HEK293 (cell line): Measurements from ENCODE around the gene CUL1.

Experiments
- CTCF ChIA-PET: fragments of 350-600 bp; formaldehyde crosslinking; extraction: SDS; loops from one replicate; lab custom pipeline; 2021; ENCODE audit warnings: antibody characterized with exemption; lab: Yijun Ruan, JAX
- POLR2A ChIA-PET: fragments of 300-600 bp; formaldehyde crosslinking; extraction: SDS; loops from one replicate; lab custom pipeline; 2020; ENCODE audit warnings: antibody characterized with exemption, inconsistent platforms; lab: Yijun Ruan, JAX
- H3K27ac ChIP-seq: fragments of 200-500 bp; sonication (Bioruptor generic); 2 replicates; pipeline ENCODE4 v1.5.1; 2014; ENCODE audit warnings: low read depth, low read length, control low read depth, inconsistent platforms; ENCODE audit errors: extremely low read depth
- H3K36me3 ChIP-seq, 2 experiments: fragments of 200-500 bp in 1 of 2; sonication (Bioruptor generic) in 1 of 2; 1 replicate in 1 of 2; 2 replicates in 1 of 2; pipeline ENCODE4 v1.5.1; 2014 to 2017; ENCODE audit warnings: inconsistent platforms in 2 of 2, low read length in 2 of 2; ENCODE audit not compliant: control insufficient read depth in 2 of 2, insufficient read depth in 1 of 2
- H3K4me1 ChIP-seq: fragments of 200-500 bp; sonication (Bioruptor generic); 2 replicates; pipeline ENCODE4 v1.5.1; 2014; ENCODE audit warnings: mild to moderate bottlenecking, low read length, inconsistent platforms; ENCODE audit not compliant: control insufficient read depth, insufficient read depth
- H3K4me3 ChIP-seq: 2 replicates; pipeline ENCODE4 v1.5.1; 2011; ENCODE audit warnings: low read depth, mild to moderate bottlenecking, control low read depth, low read length, moderate library complexity
- H3K9me3 ChIP-seq: fragments of 200-500 bp; sonication (Bioruptor generic); 2 replicates; pipeline ENCODE4 v1.5.1; 2014; ENCODE audit warnings: low read depth, low read length, inconsistent platforms; ENCODE audit not compliant: control insufficient read depth, insufficient read depth
- FEZF1 ChIP-seq: fragments of 450-650 bp; formaldehyde crosslinking; IDR thresholded peaks from 2 replicates; pipeline ENCODE4 v1.5.1; 2016; ENCODE audit warnings: missing biosample characterization, missing genetic modification characterization
- IKZF3 ChIP-seq: fragments of 450-650 bp; IDR thresholded peaks from 2 replicates; pipeline ENCODE4 v1.5.0; 2018; ENCODE audit warnings: missing biosample characterization, mild to moderate bottlenecking, missing genetic modification characterization, moderate library complexity
- INSM2 ChIP-seq: fragments of 450-650 bp; formaldehyde crosslinking; IDR thresholded peaks from 2 replicates; pipeline ENCODE4 v1.5.1; 2016; ENCODE audit warnings: missing biosample characterization, missing genetic modification characterization
- KLF10 ChIP-seq: fragments of 450-650 bp; IDR thresholded peaks from 2 replicates; pipeline ENCODE4 v1.5.1; 2018; ENCODE audit warnings: missing biosample characterization, mild to moderate bottlenecking, missing genetic modification characterization
- KLF17 ChIP-seq: fragments of 450-650 bp; formaldehyde crosslinking; IDR thresholded peaks from 2 replicates; pipeline ENCODE4 v1.5.1; 2016; ENCODE audit warnings: missing biosample characterization, missing genetic modification characterization
- PATZ1 ChIP-seq: fragments of 450-650 bp; formaldehyde crosslinking; IDR thresholded peaks from 2 replicates; pipeline ENCODE4 v1.5.1; 2016; ENCODE audit warnings: missing biosample characterization, missing genetic modification characterization
- SALL2 ChIP-seq: fragments of 450-650 bp; formaldehyde crosslinking; IDR thresholded peaks from 2 replicates; pipeline ENCODE4 v1.5.0; 2017; ENCODE audit warnings: missing biosample characterization, mild to moderate bottlenecking, missing genetic modification characterization, borderline replicate concordance
- TSHZ1 ChIP-seq: fragments of 450-650 bp; formaldehyde crosslinking; IDR thresholded peaks from 2 replicates; pipeline ENCODE4 v1.5.1; 2016; ENCODE audit warnings: missing biosample characterization, missing genetic modification characterization, borderline replicate concordance
- WT1 ChIP-seq: fragments of 450-650 bp; formaldehyde crosslinking; IDR thresholded peaks from 2 replicates; pipeline ENCODE4 v1.5.1; 2016; ENCODE audit warnings: missing biosample characterization, missing genetic modification characterization
- ZBTB1 ChIP-seq: fragments of 450-650 bp; formaldehyde crosslinking; IDR thresholded peaks from 2 replicates; pipeline ENCODE4 v1.5.1; 2016; ENCODE audit warnings: missing biosample characterization, missing genetic modification characterization
- ZBTB7A ChIP-seq: fragments of 450-650 bp; formaldehyde crosslinking; IDR thresholded peaks from 2 replicates; pipeline ENCODE4 v1.5.1; 2016; ENCODE audit warnings: low read depth, missing biosample characterization, missing genetic modification characterization
- ZFP37 ChIP-seq: fragments of 450-650 bp; formaldehyde crosslinking; IDR thresholded peaks from 2 replicates; pipeline ENCODE4 v1.5.1; 2016; ENCODE audit warnings: missing biosample characterization, missing genetic modification characterization
- ZFP69B ChIP-seq: fragments of 450-650 bp; formaldehyde crosslinking; IDR thresholded peaks from 2 replicates; pipeline ENCODE4 v1.5.1; 2016; ENCODE audit warnings: missing biosample characterization, missing genetic modification characterization
- ZIC2 ChIP-seq: fragments of 450-650 bp; formaldehyde crosslinking; IDR thresholded peaks from 2 replicates; pipeline ENCODE4 v1.5.1; 2016; ENCODE audit warnings: missing biosample characterization, missing genetic modification characterization
- ZNF112 ChIP-seq: fragments of 450-650 bp; formaldehyde crosslinking; IDR thresholded peaks from 2 replicates; pipeline ENCODE4 v1.5.0; 2017; ENCODE audit warnings: missing biosample characterization, missing genetic modification characterization
- ZNF133 ChIP-seq: fragments of 450-650 bp; formaldehyde crosslinking; IDR thresholded peaks from 2 replicates; pipeline ENCODE4 v1.5.1; 2016; ENCODE audit warnings: missing biosample characterization, missing genetic modification characterization
- ZNF175 ChIP-seq: fragments of 450-650 bp; formaldehyde crosslinking; IDR thresholded peaks from 2 replicates; pipeline ENCODE4 v1.5.1; 2016; ENCODE audit warnings: missing biosample characterization, missing genetic modification characterization
- ZNF24 ChIP-seq: fragments of 450-650 bp; formaldehyde crosslinking; IDR thresholded peaks from 2 replicates; pipeline ENCODE4 v1.5.1; 2016; ENCODE audit warnings: missing biosample characterization, missing genetic modification characterization
- ZNF529 ChIP-seq: fragments of 450-650 bp; formaldehyde crosslinking; IDR thresholded peaks from 2 replicates; pipeline ENCODE4 v1.5.1; 2017; ENCODE audit warnings: missing genetic modification characterization, missing biosample characterization; ENCODE audit not compliant: insufficient replicate concordance
- ZNF558 ChIP-seq: fragments of 450-650 bp; formaldehyde crosslinking; IDR thresholded peaks from 2 replicates; pipeline ENCODE4 v1.5.1; 2016; ENCODE audit warnings: missing biosample characterization, missing genetic modification characterization
- ZNF596 ChIP-seq: fragments of 450-650 bp; IDR thresholded peaks from 2 replicates; pipeline ENCODE4 v1.5.0; 2018; ENCODE audit warnings: missing biosample characterization, mild to moderate bottlenecking, missing genetic modification characterization, moderate library complexity
- ZNF639 ChIP-seq: fragments of 450-650 bp; formaldehyde crosslinking; IDR thresholded peaks from 2 replicates; pipeline ENCODE4 v1.5.1; 2016; ENCODE audit warnings: missing biosample characterization, missing genetic modification characterization
- ZNF677 ChIP-seq: fragments of 450-650 bp; IDR thresholded peaks from 2 replicates; pipeline ENCODE4 v1.5.0; 2018; ENCODE audit warnings: missing biosample characterization, mild to moderate bottlenecking, missing genetic modification characterization, moderate library complexity
- ZSCAN18 ChIP-seq: fragments of 450-650 bp; formaldehyde crosslinking; IDR thresholded peaks from 2 replicates; pipeline ENCODE4 v1.5.1; 2016; ENCODE audit warnings: missing biosample characterization, missing genetic modification characterization
- ZSCAN23 ChIP-seq: fragments of 450-650 bp; formaldehyde crosslinking; IDR thresholded peaks from 2 replicates; pipeline ENCODE4 v1.5.1; 2016; ENCODE audit warnings: missing biosample characterization, missing genetic modification characterization

The CUL1 gene

GRCh38 chr7:148772297-148773089, 73.8 kb downstream of the CUL1 start (continued):
- TF ChIP-seq ZFP69B (0 out of 2 replicates have a peak, but pooled peaks have one; percentile 44), ZNF112 (tag by site-specific recombination) (no peak), FEZF1 (tag by site-specific recombination) (no peak), INSM2 (peak; percentile 100), ZNF133 (no peak), ZNF175 (no peak), ZNF529 (tag by site-specific recombination) (no peak), ZNF677 (tag by site-specific recombination) (no peak), SALL2 (tag by site-specific recombination) (no peak), ZFP37 (tag by site-specific recombination) (peak; percentile 75; the same call in 1 of the 2 replicates), PATZ1 (tag by site-specific recombination) (peak; percentile 14; the same call in 1 of the 2 replicates), ZNF639 (tag by site-specific recombination) (peak; percentile 89)

GRCh38 chr7:148773334-148773733, 74.6 kb downstream of the CUL1 start:
- no peak overlapping the region for H3K4me3 ChIP-seq
- CTCF ChIA-PET = interaction anchor here (0.7 to 1.1 kb wide), 2 partner anchors 190 to 198 kb away, joined by 4 to 6 read pairs; no protein-coding TSS in a partner anchor
- H3K36me3 ChIP-seq = peaks cover 0 to 53% of the 10 kb centered on the region in 2 experiments; a peak in 1 of 3 replicates
- peaks cover 3% of the 10 kb centered on the region for H3K4me1 ChIP-seq
- POLR2A ChIA-PET = interaction anchor here (1.2 to 2.3 kb wide), 2 partner anchors 74 to 168 kb away, joined by 3 to 10 read pairs; partner anchors contain the start of gene CUL1
- no peaks in the 10 kb centered on the region for H3K9me3 ChIP-seq
- no peak overlapping the region for H3K27ac ChIP-seq
- TF ChIP-seq KLF10 (no peak), WT1 (peak; percentile 40), ZBTB1 (tag by site-specific recombination) (no peak), ZNF24 (tag by site-specific recombination) (peak; percentile 73), TSHZ1 (peak; percentile 55; the same call in 1 of the 2 replicates), ZNF558 (tag by site-specific recombination) (peak; percentile 68; the same call in 1 of the 2 replicates), ZIC2 (tag by site-specific recombination) (peak; percentile 99), ZBTB7A (tag by site-specific recombination) (no peak), ZSCAN23 (tag by site-specific recombination) (no peak), KLF17 (tag by site-specific recombination) (peak; percentile 39), IKZF3 (peak; percentile 73), ZNF596 (0 out of 2 replicates have a peak, but pooled peaks have one; percentile 24), ZSCAN18 (no peak), FEZF1 (tag by site-specific recombination) (peak; percentile 79)
